ENCODE measurements around the gene PTCSC3.

- TF ChIP-seq POLR2AphosphoS5 (IDR thresholded peaks at IDR 0.05), result no peak
- TF ChIP-seq CTCF (IDR thresholded peaks at IDR 0.05), result no peak
- no peak for TF ChIP-seq POLR2A (IDR thresholded peaks at IDR 0.05)
- no peak for TF ChIP-seq EP300 (IDR thresholded peaks at IDR 0.05)
These were observed 14.3 kb downstream of the PTCSC3 start for GRCh38 chr14:36162267-36162666.
